GM21515 (cell line): ENCODE measurements around the gene METAP1D.

Source experiments
- ATAC-seq: cut with Tn5 transposase; IDR thresholded peaks from one replicate; pipeline ENCODE4 v1.9.1; 2021; ENCODE audit not compliant: unreplicated experiment

Gene METAP1D

DNA sequence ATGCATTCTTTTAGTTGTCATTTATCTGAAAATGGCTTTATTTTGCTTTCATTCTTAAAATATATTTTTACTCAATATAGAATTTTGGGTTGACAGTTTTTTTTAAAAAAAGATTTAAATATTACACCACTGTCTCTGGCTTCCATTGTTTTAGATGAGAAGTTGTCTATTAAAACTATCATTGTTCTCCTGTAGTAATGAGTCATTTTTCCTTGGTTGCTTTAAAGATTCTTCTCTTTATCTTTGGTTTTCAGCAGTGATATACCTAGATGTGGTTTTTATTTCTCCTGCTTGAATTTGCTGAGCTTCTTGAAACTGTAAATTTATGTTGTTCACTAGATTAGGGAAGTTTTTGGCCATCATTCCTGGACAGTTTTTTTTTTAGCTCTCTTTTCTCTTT is 129.7 kb downstream of the METAP1D start:
- ATAC-seq: no peak
